GM10847 (cell line): Measurements from ENCODE around the gene SFMBT2.

ENCODE experiments used
- POLR2A ChIP-seq: IDR thresholded peaks from 2 replicates; pipeline ENCODE4 v1.6.1; 2011; ENCODE audit not compliant: insufficient read length; ENCODE audit errors: extremely low read depth

Gene SFMBT2

DNA sequence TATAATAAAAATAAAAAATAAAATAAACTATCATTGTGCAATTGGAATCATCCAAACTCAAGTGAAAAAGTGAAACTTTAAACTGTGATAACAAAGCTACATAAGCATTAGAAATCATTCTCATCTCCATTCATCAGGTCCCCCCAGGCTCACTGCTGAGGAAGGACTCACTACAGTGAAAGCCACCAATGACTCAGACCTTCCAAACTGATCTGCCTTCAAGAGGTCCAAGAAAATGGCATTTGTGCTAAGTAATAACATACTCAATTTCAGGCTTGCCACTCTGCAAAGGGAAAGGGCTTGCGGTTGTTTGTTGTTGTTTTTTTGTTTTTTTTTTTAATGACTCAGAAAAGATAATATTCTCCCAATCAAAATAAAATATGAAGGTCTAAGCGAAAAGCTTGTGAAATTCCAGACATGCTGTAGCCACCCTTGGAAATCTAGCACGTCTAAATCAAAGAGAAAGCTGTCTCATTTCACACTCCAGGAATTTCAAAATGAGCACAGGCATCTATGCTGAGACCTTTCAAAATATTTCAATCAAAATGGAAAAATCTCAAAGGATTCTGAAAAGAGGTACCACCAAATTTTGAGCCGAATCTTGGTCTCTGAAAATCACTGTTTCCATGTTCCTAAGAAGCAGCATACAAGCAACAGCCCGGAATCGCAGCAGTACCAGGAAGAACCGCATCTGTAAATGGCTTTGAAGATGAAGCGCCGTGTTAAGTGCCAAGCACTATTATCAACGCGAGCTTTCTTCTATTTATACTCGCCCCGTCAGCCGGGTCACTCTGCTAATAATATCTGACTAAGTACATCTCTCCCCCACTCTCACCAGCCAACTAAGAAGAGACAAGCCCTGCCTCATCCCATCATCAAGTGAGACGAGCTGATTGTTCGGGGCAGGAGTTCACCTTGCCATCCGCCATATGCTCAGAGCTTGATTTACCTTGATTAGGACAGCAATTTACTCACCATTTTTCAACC is 13.5 kb downstream of the SFMBT2 start:
- TF ChIP-seq POLR2A, result no peak

DNA sequence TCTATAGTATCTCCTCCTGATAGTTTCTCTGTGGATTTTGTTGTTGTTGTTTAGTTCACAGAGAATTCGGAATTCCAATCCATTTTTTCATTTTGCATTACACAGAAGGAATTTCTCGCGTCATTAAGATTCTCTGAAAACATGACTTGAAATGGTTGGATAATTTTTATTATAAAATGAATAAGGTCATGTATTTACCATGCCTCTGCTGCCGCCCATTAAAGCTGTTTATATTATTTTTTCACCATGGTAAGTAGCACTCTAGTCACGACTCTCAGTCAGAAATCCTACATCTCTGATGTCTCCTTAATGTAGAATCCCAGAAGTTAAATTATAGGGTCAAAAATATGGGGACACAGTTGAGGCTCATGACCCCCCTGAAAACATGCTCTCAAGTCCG is 19.1 kb downstream of the SFMBT2 start:
- no peak for TF ChIP-seq POLR2A

DNA sequence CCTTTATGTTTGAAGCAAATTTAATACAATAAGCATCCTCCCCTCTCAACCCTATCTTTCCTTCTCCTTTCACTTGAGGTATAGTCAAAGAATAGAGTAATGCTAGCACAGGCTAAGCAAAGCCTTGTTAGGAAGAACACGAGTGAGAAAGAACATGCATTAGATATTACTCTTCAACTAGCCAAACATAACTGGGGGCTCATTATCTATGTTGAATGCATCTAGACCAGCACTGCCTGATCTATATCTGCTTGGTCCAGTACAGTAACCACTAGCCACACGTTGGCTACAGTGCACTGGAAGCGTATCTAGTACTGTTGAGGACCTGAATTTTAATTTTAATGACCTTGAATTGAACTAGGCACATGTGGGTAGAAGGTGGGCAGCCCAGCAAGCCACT is 21.0 kb downstream of the SFMBT2 start:
- TF ChIP-seq POLR2A, result no peak

DNA sequence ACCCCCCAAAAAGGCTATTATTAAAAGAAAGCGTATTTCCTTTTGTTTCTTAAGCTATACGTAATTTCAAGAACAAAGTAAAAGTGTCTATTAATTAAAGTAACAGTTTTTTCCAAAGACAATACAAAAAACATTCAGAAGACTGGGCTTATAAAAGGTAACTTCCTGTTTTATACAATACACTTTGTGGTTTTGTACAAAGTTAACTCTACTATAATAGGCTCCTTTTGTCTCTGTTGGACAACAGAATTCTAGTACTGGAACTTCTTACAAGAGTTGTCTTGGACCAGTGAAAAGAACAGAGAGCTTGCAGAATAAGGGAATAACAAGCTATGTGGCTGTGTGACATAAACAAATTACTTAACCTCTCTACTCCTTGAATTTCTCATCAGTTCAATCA is 21.5 kb downstream of the SFMBT2 start:
- no peak for TF ChIP-seq POLR2A

DNA sequence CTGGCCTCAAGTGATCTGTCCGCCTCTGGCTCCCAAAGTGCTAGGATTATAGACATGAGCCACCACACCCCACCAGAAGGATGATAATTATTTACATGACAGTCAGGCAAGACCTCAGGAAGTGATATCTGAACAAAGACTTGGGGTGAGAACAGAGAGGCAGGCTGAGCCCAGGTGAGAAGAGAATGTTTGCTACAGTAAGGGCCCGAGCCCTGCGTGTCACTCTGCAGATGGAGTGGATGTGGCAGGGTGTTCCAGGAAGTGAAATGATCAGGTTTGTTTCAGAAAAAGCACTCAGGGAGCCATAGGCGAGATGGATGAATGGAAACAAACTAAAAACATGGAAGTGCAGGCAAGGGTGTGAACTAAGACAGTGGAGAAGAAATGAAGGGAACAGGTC is 22.2 kb downstream of the SFMBT2 start:
- no peak for TF ChIP-seq POLR2A

DNA sequence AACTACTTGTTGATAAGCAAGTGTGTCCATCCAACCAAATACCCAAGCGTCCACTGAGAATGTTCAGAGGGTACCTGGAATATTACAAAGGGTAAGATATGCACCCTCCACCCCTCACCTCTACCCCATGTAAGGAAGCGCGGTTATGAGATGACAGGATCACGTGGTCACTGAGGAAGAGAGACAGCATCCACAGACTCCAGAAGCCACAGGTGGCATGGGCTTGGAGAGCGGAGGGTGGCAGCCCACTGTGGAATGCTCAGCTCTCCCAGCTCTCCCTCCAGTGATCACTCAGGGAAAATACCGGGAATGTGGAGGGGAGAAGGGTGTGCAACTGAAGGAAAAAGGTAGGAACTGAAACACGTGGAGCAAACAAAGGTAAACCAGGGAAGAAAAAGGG is 25.7 kb downstream of the SFMBT2 start:
- TF ChIP-seq POLR2A, result no peak

DNA sequence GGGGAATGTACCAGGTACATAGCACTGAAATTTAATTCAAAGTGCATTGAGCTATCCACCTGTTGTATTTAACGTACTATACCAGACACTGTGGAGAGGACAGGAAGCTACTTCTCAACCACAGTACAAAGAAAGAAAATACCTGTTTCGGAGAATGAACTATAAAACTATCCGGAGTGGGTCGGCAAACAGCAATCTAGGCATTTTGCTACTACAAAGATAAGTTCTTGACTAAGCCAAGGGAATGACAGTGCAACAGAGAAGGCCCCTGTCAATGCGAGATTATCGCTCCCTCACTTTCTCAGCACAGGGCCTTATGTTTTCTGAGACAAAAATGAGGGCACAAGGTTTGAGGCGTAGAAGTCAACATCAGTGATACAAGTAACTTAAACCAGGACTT is 27.4 kb downstream of the SFMBT2 start:
- TF ChIP-seq POLR2A, result no peak

DNA sequence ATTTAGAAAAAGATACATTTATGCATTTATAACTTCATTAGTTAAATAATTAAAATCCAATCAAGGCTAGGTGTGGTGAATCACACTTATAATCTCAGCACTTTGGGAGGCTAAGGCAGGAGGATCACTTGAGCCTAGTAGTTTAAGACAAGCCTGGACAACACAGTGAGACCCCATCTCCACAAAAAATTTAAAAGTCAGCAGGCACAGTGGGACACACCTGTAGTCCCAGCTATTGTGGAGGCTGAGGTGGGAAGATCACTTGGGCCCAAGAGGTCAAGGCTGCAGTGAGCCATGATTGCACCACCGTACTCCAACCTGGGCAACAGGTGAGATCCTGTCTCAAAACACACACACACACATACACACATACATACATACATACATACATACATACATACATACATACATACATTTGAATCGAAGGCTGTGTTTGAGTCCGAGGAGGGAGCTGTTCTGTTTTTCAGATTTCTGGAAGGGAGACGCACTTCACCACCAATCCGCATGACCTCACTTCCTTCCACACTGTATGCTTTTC is 30.1 kb downstream of the SFMBT2 start:
- TF ChIP-seq POLR2A, result no peak

DNA sequence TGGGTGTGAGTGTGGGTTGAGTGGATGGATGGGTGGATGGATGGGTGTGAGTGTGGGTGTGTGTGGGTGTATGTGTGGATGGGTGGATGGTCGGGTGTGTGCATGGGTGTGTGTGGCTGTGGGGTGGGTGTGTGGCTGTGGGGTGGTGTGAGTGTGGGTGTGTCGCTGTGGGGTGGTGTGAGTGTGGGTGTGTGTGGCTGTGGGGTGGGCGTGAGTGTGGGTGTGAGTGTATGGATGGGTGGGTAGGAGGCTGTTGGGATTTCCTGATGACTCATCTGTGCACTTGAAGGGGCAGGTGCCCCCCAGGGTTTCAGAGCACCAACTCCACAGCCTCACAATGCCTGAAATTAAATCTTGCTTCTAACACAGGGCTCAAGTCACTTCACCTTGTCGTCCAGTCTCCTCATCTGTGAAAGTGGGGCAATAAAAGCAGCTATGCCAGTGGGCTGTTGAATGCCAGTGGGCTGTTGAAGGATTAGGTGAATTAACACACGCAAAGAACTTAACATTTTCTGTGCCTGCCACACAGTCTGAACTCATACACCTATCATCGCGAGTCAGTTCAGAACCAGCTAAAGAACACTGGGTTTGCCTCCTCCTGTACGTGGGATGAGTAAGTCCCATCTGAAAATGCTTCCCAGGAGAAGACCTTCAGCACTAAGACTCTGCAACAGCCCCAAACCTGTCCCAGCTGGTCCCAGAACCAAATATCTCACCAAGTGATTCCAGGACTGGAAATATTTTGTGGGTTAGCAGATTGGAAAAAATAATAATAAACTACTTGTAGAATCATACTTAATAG is 32.0 kb downstream of the SFMBT2 start:
- no peak for TF ChIP-seq POLR2A

DNA sequence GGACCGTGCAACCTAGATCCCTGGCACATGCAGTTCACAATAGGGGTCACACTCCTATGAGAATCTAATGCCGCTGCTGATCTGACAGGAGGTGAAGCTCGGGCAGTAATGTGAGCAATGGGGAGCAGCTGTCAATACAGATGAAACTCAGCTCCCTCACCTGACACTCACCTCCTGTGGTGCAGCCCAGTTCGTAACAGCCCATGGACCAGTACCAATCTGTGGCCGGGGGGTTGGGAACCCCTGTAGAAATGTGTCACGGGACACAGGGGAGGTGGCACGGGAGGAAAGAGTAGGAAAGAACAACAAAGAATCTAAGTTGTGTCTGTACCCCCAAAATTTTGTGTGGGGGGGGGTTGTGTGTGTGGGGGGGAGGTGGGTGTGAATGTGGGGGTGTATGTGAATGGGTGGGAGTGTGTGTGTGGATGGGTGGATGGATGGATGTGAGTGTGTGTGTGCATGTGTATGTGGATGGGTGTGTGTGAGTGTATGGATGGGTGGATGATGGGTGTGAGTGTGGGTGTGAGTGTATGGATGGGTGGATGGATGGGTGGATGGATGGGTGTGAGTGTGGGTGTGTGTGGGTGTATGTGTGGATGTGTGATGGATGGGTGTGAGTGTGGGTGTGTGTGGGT is 33.1 kb downstream of the SFMBT2 start:
- TF ChIP-seq POLR2A, result no peak

DNA sequence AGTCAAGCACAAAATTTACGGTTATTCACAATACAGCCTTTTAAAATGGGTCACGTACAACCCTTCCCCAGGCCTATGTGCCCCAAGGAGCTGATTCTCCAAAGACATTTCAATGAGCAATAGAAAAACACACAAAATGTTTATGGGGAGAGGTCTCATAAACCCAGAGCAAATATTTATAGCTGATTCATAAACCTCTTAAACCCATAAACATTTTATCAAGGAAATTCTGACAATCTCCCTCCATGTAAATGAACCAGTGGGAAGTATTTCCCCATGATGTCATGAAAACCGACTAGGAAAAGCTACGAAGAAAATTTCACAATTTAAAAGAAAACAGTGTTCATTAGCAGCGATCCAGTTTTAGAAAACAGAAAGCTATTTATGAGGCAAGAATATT is 36.0 kb downstream of the SFMBT2 start:
- no peak for TF ChIP-seq POLR2A

DNA sequence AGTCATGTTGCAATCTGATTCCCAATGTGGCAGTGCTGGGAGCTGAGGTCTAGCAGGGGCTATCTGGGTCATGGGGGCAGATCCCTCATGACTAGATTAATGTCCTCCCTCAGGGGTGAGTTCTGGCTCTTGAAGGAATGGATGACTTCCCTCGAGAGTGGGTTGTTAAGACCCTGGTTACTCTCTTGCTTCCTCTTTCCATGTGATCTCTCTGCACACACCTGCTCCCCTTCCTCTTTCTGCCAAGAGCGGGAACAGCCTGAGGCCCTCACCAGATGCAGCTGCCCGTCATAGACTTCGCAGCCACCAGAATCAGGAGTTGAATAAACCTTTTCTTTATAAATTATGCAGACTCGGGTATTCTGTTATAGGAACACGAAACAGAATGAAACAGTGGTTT is 37.8 kb downstream of the SFMBT2 start:
- no peak for TF ChIP-seq POLR2A

DNA sequence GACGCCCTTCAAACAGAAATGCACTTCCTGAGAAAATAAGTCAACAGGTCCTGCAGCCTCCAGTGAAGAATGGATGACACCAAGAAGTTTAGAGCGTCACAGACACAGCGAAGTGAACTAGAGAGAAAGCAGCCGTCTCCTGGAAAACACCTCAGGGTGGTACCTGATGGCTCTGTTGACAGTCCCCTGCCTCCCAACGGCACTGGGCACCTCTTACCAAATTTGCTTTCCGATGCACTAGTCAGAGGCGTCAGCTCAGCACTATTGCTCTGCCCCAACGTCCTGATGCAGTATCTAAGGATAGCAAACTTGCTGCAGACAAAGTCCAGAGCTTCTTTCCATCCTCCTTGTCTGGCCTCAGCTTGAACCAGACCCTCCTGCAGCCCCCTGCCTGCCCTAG is 38.3 kb downstream of the SFMBT2 start:
- TF ChIP-seq POLR2A, result no peak

DNA sequence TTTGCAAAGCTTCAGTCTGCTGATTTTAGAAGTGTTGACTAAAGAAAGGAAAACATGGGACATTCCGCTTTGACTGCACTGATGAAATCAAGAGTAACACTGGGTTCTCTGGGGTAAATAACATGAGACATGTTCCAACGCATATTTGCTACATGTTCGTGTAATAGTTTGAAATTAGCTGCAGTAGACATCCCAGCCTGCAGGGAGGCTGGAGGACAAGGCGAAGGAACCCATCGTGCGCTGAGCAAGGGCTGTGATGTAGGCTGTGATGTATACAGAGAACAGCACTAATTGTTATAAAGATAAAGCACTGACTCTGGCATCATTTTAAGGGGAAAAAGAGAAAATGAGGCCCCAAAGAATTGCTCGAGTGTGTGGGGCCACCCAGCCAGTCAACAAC is 40.3 kb downstream of the SFMBT2 start:
- no peak for TF ChIP-seq POLR2A

DNA sequence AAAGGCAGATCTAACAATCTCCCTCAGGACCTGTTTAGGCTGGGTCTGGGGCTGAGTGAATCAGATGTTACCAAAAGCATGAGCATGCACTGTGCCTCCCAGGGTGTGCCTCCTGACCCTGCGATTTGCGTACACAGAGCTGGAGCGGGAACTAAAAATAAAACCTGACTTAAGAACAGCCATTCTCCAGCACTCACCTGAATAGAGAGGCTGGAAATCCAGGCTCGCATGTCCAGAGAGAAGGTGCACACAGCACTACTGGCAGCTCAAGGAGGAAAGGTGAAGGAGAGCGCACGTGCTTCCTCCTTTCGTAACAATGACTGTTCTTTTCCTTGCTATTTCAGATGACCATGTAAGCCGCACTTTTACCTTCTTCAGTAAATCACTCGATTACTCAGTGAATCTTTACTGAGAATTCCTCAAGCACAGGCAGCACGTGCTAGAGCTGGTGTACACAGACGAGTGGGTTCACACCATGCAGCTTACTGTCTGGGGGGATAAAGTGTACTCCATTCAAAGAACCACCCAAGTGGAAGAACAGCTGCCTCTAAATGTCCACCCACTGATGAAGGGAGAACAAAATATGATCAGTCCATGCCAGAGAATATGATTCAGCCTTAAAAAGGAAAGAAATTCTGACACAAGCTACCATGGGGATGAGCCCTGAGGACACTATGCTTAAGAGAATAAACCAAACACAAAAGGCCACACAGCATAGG is 45.6 kb downstream of the SFMBT2 start:
- no peak for TF ChIP-seq POLR2A
